Neural crest cell (in vitro differentiated cells): ENCODE measurements around the gene GPR68. TPM values are rescaled to one million over a fixed set of nuclear protein-coding genes. Genes with fewer than 3 reads are reported as not detected.
A peak's percentile ranks its signal among the peaks of the same experiment; 100 is the strongest.

Source experiments
- DNase-seq: peaks from one replicate; pipeline ENCODE4 v3.0.0; 2021; ENCODE audit warnings: low read depth, mixed read lengths, low spot score
- H3K27ac Mint-ChIP-seq: one replicate; pipeline ENCODE4 v1.8.0; 2021; ENCODE audit warnings: mild to moderate bottlenecking, mixed read lengths; ENCODE audit not compliant: unreplicated experiment
- H3K27me3 Mint-ChIP-seq: 2 replicates; pipeline ENCODE4 v1.8.0; 2021; ENCODE audit warnings: low read depth, mild to moderate bottlenecking, mixed read lengths
- H3K36me3 Mint-ChIP-seq: 2 replicates; pipeline ENCODE4 v1.8.0; 2021; ENCODE audit warnings: low read depth, mild to moderate bottlenecking, mixed read lengths
- H3K4me1 Mint-ChIP-seq: 2 replicates; pipeline ENCODE4 v1.8.0; 2021; ENCODE audit warnings: mixed read lengths
- H3K4me3 Mint-ChIP-seq: one replicate; pipeline ENCODE4 v1.8.0; 2021; ENCODE audit warnings: mild to moderate bottlenecking, mixed read lengths
- H3K9me3 Mint-ChIP-seq: 2 replicates; pipeline ENCODE4 v1.8.0; 2021; ENCODE audit warnings: mixed read lengths
- CTCF ChIP-seq: fragments of 200-600 bp; sonication (generic); conservative IDR thresholded peaks from 2 replicates; pipeline ENCODE4 v1.5.0; 2021; ENCODE audit warnings: antibody characterized with exemption, mild to moderate bottlenecking
- total RNA-seq: library from RNA; stranded (reverse); gene quantifications from 2 replicates; pipeline ENCODE4 v1.2.1, GENCODE V29; 2021

GPR68 gene
- total RNA-seq, 1 donor from 2014 or later = 0.14 TPM

GRCh38 chr14:91263329-91263728 is 18.8 kb upstream of the GPR68 start:
- Mint-ChIP-seq H3K4me1 (peaks cover 7% of the 10 kb centered on the region), H3K9me3 (no peaks in the 10 kb centered on the region), H3K36me3 (no peaks in the 10 kb centered on the region), H3K27ac (no peak overlapping the region), H3K27me3 (peaks cover 47% of the 10 kb centered on the region), H3K4me3 (peak overlapping the region; percentile 36)
- DNase-seq = no peak
- TF ChIP-seq CTCF = no peak

GRCh38 chr14:91261986-91262549 is 17.6 kb upstream of the GPR68 start:
- Mint-ChIP-seq H3K27ac (no peak overlapping the region), H3K9me3 (no peaks in the 10 kb centered on the region), H3K4me3 (no peak overlapping the region), H3K27me3 (peaks cover 55% of the 10 kb centered on the region), H3K36me3 (no peaks in the 10 kb centered on the region), H3K4me1 (peaks cover 7% of the 10 kb centered on the region)
- no peak for DNase-seq
- no peak for TF ChIP-seq CTCF

- H3K27me3 Mint-ChIP-seq = peaks cover 60% of the 10 kb centered on the region
- peaks cover 7% of the 10 kb centered on the region for H3K4me1 Mint-ChIP-seq
- no peak for TF ChIP-seq CTCF
- H3K9me3 Mint-ChIP-seq = no peaks in the 10 kb centered on the region
- H3K27ac Mint-ChIP-seq = no peak overlapping the region
- no peak for DNase-seq
- H3K36me3 Mint-ChIP-seq = no peaks in the 10 kb centered on the region
- H3K4me3 Mint-ChIP-seq = no peak overlapping the region
Observed at GRCh38 chr14:91261115-91261514, 16.6 kb upstream of the GPR68 start.

- Mint-ChIP-seq H3K27me3 (peaks cover 56% of the 10 kb centered on the region), H3K9me3 (no peaks in the 10 kb centered on the region), H3K27ac (no peak overlapping the region)
Observed at GRCh38 chr14:91258876-91259275, 14.4 kb upstream of the GPR68 start.

GRCh38 chr14:91258011-91258618 is 13.6 kb upstream of the GPR68 start:
- Mint-ChIP-seq H3K4me3 (peak overlapping the region; percentile 6), H3K27me3 (peaks cover 51% of the 10 kb centered on the region), H3K27ac (no peak overlapping the region), H3K36me3 (no peaks in the 10 kb centered on the region), H3K4me1 (peaks cover 5% of the 10 kb centered on the region), H3K9me3 (no peaks in the 10 kb centered on the region)
- DNase-seq = no peak
- TF ChIP-seq CTCF = no peak

More at GRCh38 chr14:91258876-91259275, 14.4 kb upstream of the GPR68 start:
- H3K4me1 Mint-ChIP-seq = peaks cover 6% of the 10 kb centered on the region
- H3K36me3 Mint-ChIP-seq = no peaks in the 10 kb centered on the region
- no peak for DNase-seq
- no peak overlapping the region for H3K4me3 Mint-ChIP-seq
- TF ChIP-seq CTCF = no peak
